H9 (cell line): ENCODE data around the gene S100A8. TPM values are rescaled to one million over a fixed set of nuclear protein-coding genes. Genes with fewer than 3 reads are reported as not detected.
"Not testable (repeated sequence)": the region's sequence is repeated elsewhere in the genome, so short reads cannot be mapped to it uniquely, and the experiment has no call there.

Experiments used
- DNase-seq: peaks from one replicate; pipeline ENCODE4 v3.0.0-alpha.2; 2017
- H2AFZ ChIP-seq: one replicate; pipeline ENCODE4 v1.6.1; 2013; ENCODE audit warnings: mild to moderate bottlenecking, low read length, control low read depth, moderate library complexity
- H2AK5ac ChIP-seq: 2 replicates; pipeline ENCODE4 v1.6.1; 2013; ENCODE audit warnings: low read length, control low read depth, mixed read lengths; ENCODE audit not compliant: insufficient read length
- H2BK120ac ChIP-seq: one replicate; pipeline ENCODE4 v1.6.1; 2013; ENCODE audit warnings: low read depth, mild to moderate bottlenecking, low read length, control low read depth, inconsistent platforms; ENCODE audit not compliant: poor library complexity, severe bottlenecking
- H2BK12ac ChIP-seq: 2 replicates; pipeline ENCODE4 v1.6.1; 2013; ENCODE audit warnings: low read length, control low read depth, mixed read lengths, low read depth; ENCODE audit not compliant: insufficient read length
- H2BK15ac ChIP-seq: 2 replicates; pipeline ENCODE4 v1.6.1; 2013; ENCODE audit warnings: low read depth, low read length, control low read depth
- H2BK20ac ChIP-seq: one replicate; pipeline ENCODE4 v1.6.1; 2013; ENCODE audit warnings: low read depth, mild to moderate bottlenecking, low read length, control low read depth, inconsistent platforms; ENCODE audit not compliant: poor library complexity, severe bottlenecking
- H2BK5ac ChIP-seq: 2 replicates; pipeline ENCODE4 v1.6.1; 2013; ENCODE audit warnings: low read length, control low read depth, mixed read lengths; ENCODE audit not compliant: insufficient read length
- H3K14ac ChIP-seq: 2 replicates; pipeline ENCODE4 v1.6.1; 2013; ENCODE audit warnings: low read length, control low read depth; ENCODE audit not compliant: insufficient read depth
- H3K18ac ChIP-seq: 2 replicates; pipeline ENCODE4 v1.6.1; 2013; ENCODE audit warnings: low read depth, mild to moderate bottlenecking, mixed read lengths, low read length, control low read depth; ENCODE audit not compliant: insufficient read length
- H3K23ac ChIP-seq: 2 replicates; pipeline ENCODE4 v1.6.1; 2013; ENCODE audit warnings: low read length, control low read depth, mixed read lengths, low read depth; ENCODE audit not compliant: insufficient read length
- H3K23me2 ChIP-seq: 2 replicates; pipeline ENCODE4 v1.6.1; 2013; ENCODE audit warnings: low read depth, mild to moderate bottlenecking, mixed read lengths, low read length, control low read depth; ENCODE audit not compliant: insufficient read length, poor library complexity, severe bottlenecking
- H3K27ac ChIP-seq: 2 replicates; pipeline ENCODE4 v1.5.1; 2013; ENCODE audit warnings: low read length, control low read depth, mixed read lengths, low read depth; ENCODE audit not compliant: insufficient read length
- H3K27me3 ChIP-seq: 2 replicates; pipeline ENCODE4 v1.6.1; 2013; ENCODE audit warnings: low read length, control low read depth, inconsistent platforms; ENCODE audit not compliant: insufficient read depth
- H3K4ac ChIP-seq: 2 replicates; pipeline ENCODE4 v1.6.1; 2013; ENCODE audit warnings: low read depth, mild to moderate bottlenecking, control low read depth, inconsistent platforms, low read length, moderate library complexity
- H3K4me1 ChIP-seq: 2 replicates; pipeline ENCODE4 v1.6.1; 2013; ENCODE audit warnings: low read length, control low read depth, inconsistent platforms; ENCODE audit not compliant: insufficient read depth
- H3K4me2 ChIP-seq: 2 replicates; pipeline ENCODE4 v1.6.1; 2013; ENCODE audit warnings: low read length, control low read depth, mixed read lengths; ENCODE audit not compliant: insufficient read length, insufficient read depth
- H3K56ac ChIP-seq: 2 replicates; pipeline ENCODE4 v1.6.1; 2013; ENCODE audit warnings: low read depth, mild to moderate bottlenecking, mixed read lengths, low read length, control low read depth; ENCODE audit not compliant: insufficient read length
- H3K79me1 ChIP-seq: 2 replicates; pipeline ENCODE4 v1.6.1; 2013; ENCODE audit warnings: low read depth, mild to moderate bottlenecking, moderate library complexity, low read length, control low read depth, inconsistent platforms; ENCODE audit not compliant: insufficient read depth, poor library complexity, severe bottlenecking
- H3K79me2 ChIP-seq: 2 replicates; pipeline ENCODE4 v1.6.1; 2013; ENCODE audit warnings: low read length, control low read depth, inconsistent platforms; ENCODE audit not compliant: insufficient read depth
- H3K9ac ChIP-seq: 2 replicates; pipeline ENCODE4 v1.6.1; 2013; ENCODE audit warnings: low read length, control low read depth, mixed read lengths; ENCODE audit not compliant: insufficient read length; ENCODE audit errors: extremely low read depth
- H3K9me3 ChIP-seq: one replicate; pipeline ENCODE4 v1.6.1; 2013; ENCODE audit warnings: low read depth, low read length, inconsistent platforms; ENCODE audit not compliant: control insufficient read depth
- H3T11ph ChIP-seq: one replicate; pipeline ENCODE4 v1.6.1; 2013; ENCODE audit warnings: mild to moderate bottlenecking, low read length, control low read depth, inconsistent platforms
- H4K20me1 ChIP-seq: one replicate; pipeline ENCODE4 v1.6.1; 2013; ENCODE audit not compliant: control insufficient read depth, insufficient read length, insufficient read depth
- H4K5ac ChIP-seq: 2 replicates; pipeline ENCODE4 v1.6.1; 2013; ENCODE audit warnings: low read depth, mild to moderate bottlenecking, mixed read lengths, low read length, control low read depth; ENCODE audit not compliant: insufficient read length
- H4K8ac ChIP-seq: replicated peaks from 2 replicates; pipeline ENCODE4 v1.6.1; 2013; ENCODE audit warnings: low read length, control low read depth, mixed read lengths, low read depth; ENCODE audit not compliant: insufficient read length
- H4K91ac ChIP-seq: 2 replicates; pipeline ENCODE4 v1.6.1; 2013; ENCODE audit warnings: low read depth, mild to moderate bottlenecking, moderate library complexity, mixed read lengths, low read length, control low read depth; ENCODE audit not compliant: insufficient read length
- H3K27ac Mint-ChIP-seq, 3 experiments: 2 replicates in 2 of 3; 3 replicates in 1 of 3; pipeline ENCODE4 v1.8.0; 2020 to 2021; ENCODE audit warnings: mixed read lengths in 3 of 3, mild to moderate bottlenecking in 1 of 3, moderate library complexity in 1 of 3
- H3K27me3 Mint-ChIP-seq: 2 replicates; pipeline ENCODE4 v1.8.0; 2021; ENCODE audit warnings: low read depth, mild to moderate bottlenecking, moderate library complexity, mixed read lengths
- H3K36me3 Mint-ChIP-seq, 3 experiments: 2 replicates in 2 of 3; 3 replicates in 1 of 3; pipeline ENCODE4 v1.8.0; 2020 to 2021; ENCODE audit warnings: low read depth in 3 of 3, mixed read lengths in 3 of 3; ENCODE audit not compliant: insufficient read depth in 1 of 3
- H3K4me1 Mint-ChIP-seq, 2 experiments: 2 replicates each; pipeline ENCODE4 v1.8.0; 2020; ENCODE audit warnings: mixed read lengths in 2 of 2
- H3K4me3 Mint-ChIP-seq, 2 experiments: 2 replicates in 1 of 2; 3 replicates in 1 of 2; pipeline ENCODE4 v1.8.0; 2020 to 2021; ENCODE audit warnings: mild to moderate bottlenecking in 2 of 2, mixed read lengths in 2 of 2, moderate library complexity in 1 of 2
- H3K9me3 Mint-ChIP-seq, 2 experiments: 2 replicates in 1 of 2; 3 replicates in 1 of 2; pipeline ENCODE4 v1.8.0; 2020; ENCODE audit warnings: mild to moderate bottlenecking in 2 of 2, mixed read lengths in 2 of 2, moderate library complexity in 1 of 2
- CTCF ChIP-seq: fragments of 200-600 bp; sonication (generic); conservative IDR thresholded peaks from 3 replicates; pipeline ENCODE4 v1.8.0; 2021; ENCODE audit warnings: antibody characterized with exemption, mild to moderate bottlenecking
- WGBS: extraction: QIAGEN DNeasy Blood & Tissue Kit; methylation state at CpG from one replicate; pipeline ENCODE4 v1.1.7; 2013; ENCODE audit warnings: missing lambda C conversion rate, low lambda C conversion rate, mixed read lengths; ENCODE audit not compliant: insufficient read length; ENCODE audit errors: extremely low coverage; 5-methylcytosine and 5-hydroxymethylcytosine counted together
- total RNA-seq: library from RNA; stranded (reverse); gene quantifications from 2 replicates; pipeline ENCODE4 v1.2.1, GENCODE V29; 2021

Gene S100A8
- total RNA-seq, 1 experiment from 2014 or later = not detected

GRCh38 chr1:153420306-153420705 lies 29.4 kb upstream of the S100A8 start:
- H3K9ac ChIP-seq = no peak overlapping the region
- no peaks in the 10 kb centered on the region for H3K9me3 ChIP-seq
- H2BK5ac ChIP-seq = no peak overlapping the region
- H2AFZ ChIP-seq = no peak overlapping the region
- H3K4me2 ChIP-seq = no peak overlapping the region
- H3K23me2 ChIP-seq = no peaks in the 10 kb centered on the region
- no peak overlapping the region for H2BK12ac ChIP-seq
- H3K79me2 ChIP-seq = no peaks in the 10 kb centered on the region
- Mint-ChIP-seq H3K4me3 (no peak overlapping the region), H3K9me3 (peaks cover 0 to 3% of the 10 kb centered on the region in 2 experiments; a peak in 1 of 5 replicates), H3K36me3 (no peaks in the 10 kb centered on the region), H3K27ac (no peak overlapping the region), H3K27me3 (peaks cover 18% of the 10 kb centered on the region), H3K4me1 (no peaks in the 10 kb centered on the region)
- H3K56ac ChIP-seq = no peak overlapping the region
- no peak overlapping the region for H3T11ph ChIP-seq
- no peaks in the 10 kb centered on the region for H3K79me1 ChIP-seq
- no peak overlapping the region for H3K23ac ChIP-seq
- no CpG with 5 or more reads among the region's 2 CpGs for WGBS
- H3K4ac ChIP-seq = no peak overlapping the region
- H3K27ac ChIP-seq = no peak overlapping the region
- H3K4me1 ChIP-seq = no peaks in the 10 kb centered on the region
- no peaks in the 10 kb centered on the region for H4K20me1 ChIP-seq
- no peak overlapping the region for H2AK5ac ChIP-seq
- H3K14ac ChIP-seq = no peak overlapping the region
- no peak for DNase-seq
- no peak overlapping the region for H4K5ac ChIP-seq
- no peak overlapping the region for H2BK120ac ChIP-seq
- no peak for TF ChIP-seq CTCF
- no peak overlapping the region for H2BK15ac ChIP-seq
- no peak overlapping the region for H4K91ac ChIP-seq
- no peak overlapping the region for H4K8ac ChIP-seq
- no peak overlapping the region for H3K18ac ChIP-seq
- H3K27me3 ChIP-seq = no peaks in the 10 kb centered on the region
- H2BK20ac ChIP-seq = no peak overlapping the region

GRCh38 chr1:153419436-153419793 lies 28.5 kb upstream of the S100A8 start:
- WGBS = no CpG with 5 or more reads among the region's 2 CpGs
- H3K4ac ChIP-seq, H2BK12ac ChIP-seq, H3K9me3 ChIP-seq, H4K5ac ChIP-seq, H3K9ac ChIP-seq, H3K56ac ChIP-seq, H2BK120ac ChIP-seq, H3K27ac Mint-ChIP-seq, DNase-seq, H3K18ac ChIP-seq, H3K4me3 Mint-ChIP-seq, H4K20me1 ChIP-seq, H3K23me2 ChIP-seq, H2AK5ac ChIP-seq, H3K27ac ChIP-seq, H3T11ph ChIP-seq, H3K79me1 ChIP-seq, H2BK5ac ChIP-seq, H3K36me3 Mint-ChIP-seq, H3K4me2 ChIP-seq, H4K8ac ChIP-seq, H3K23ac ChIP-seq, H3K27me3 ChIP-seq, H2BK20ac ChIP-seq, H3K14ac ChIP-seq, H3K4me1 Mint-ChIP-seq, H3K79me2 ChIP-seq, H3K9me3 Mint-ChIP-seq, H2AFZ ChIP-seq, H2BK15ac ChIP-seq, H4K91ac ChIP-seq, H3K4me1 ChIP-seq: not testable (repeated sequence)
- H3K27me3 Mint-ChIP-seq = peaks cover 16% of the 10 kb centered on the region
